ENCODE results near the gene INTS15.

Gene INTS15

GRCh38 chr7:6563936-6564770 lies 25.7 kb upstream of the INTS15 start:
- H2AFZ ChIP-seq (ENCODE audit: low read length): no peak overlapping the region
- H3K9me3 ChIP-seq (ENCODE audit: insufficient read depth, low read depth, low read length): no peaks in the 10 kb centered on the region
- H3K9me2 ChIP-seq (replicated peaks; ENCODE audit: low read depth, low read length): no peaks in the 10 kb centered on the region
- H3K4me1 ChIP-seq (ENCODE audit: insufficient read depth, low read length, poor library complexity, severe bottlenecking): no peaks in the 10 kb centered on the region
- no peaks in the 10 kb centered on the region for H3K79me2 ChIP-seq (ENCODE audit: insufficient read depth, low read length)
- H3K4me2 ChIP-seq (ENCODE audit: low read depth, low read length, poor library complexity, severe bottlenecking): no peak overlapping the region
- no peak overlapping the region for H3K4me3 ChIP-seq (ENCODE audit: low read length, poor library complexity, severe bottlenecking)
- H3K9ac ChIP-seq (ENCODE audit: low read depth, low read length, poor library complexity, severe bottlenecking): no peak overlapping the region
- no peaks in the 10 kb centered on the region for H3F3A ChIP-seq (ENCODE audit: low read depth)
- no peaks in the 10 kb centered on the region for H3K36me3 ChIP-seq (ENCODE audit: insufficient read depth, low read length)
- H3K27me3 ChIP-seq (ENCODE audit: insufficient read depth, low read length, poor library complexity, severe bottlenecking): no peaks in the 10 kb centered on the region
- TF ChIP-seq EZH2phosphoT487 (IDR thresholded peaks at IDR 0.05; ENCODE audit: borderline replicate concordance): no peak
- TF ChIP-seq, protein P1, sequence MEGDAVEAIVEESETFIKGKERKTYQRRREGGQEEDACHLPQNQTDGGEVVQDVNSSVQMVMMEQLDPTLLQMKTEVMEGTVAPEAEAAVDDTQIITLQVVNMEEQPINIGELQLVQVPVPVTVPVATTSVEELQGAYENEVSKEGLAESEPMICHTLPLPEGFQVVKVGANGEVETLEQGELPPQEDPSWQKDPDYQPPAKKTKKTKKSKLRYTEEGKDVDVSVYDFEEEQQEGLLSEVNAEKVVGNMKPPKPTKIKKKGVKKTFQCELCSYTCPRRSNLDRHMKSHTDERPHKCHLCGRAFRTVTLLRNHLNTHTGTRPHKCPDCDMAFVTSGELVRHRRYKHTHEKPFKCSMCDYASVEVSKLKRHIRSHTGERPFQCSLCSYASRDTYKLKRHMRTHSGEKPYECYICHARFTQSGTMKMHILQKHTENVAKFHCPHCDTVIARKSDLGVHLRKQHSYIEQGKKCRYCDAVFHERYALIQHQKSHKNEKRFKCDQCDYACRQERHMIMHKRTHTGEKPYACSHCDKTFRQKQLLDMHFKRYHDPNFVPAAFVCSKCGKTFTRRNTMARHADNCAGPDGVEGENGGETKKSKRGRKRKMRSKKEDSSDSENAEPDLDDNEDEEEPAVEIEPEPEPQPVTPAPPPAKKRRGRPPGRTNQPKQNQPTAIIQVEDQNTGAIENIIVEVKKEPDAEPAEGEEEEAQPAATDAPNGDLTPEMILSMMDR (conservative IDR thresholded peaks at IDR 0.05; ENCODE audit: low read length): no peak
- no peaks in the 10 kb centered on the region for H4K20me1 ChIP-seq (ENCODE audit: insufficient read depth, low read length, poor library complexity, severe bottlenecking)

DNA sequence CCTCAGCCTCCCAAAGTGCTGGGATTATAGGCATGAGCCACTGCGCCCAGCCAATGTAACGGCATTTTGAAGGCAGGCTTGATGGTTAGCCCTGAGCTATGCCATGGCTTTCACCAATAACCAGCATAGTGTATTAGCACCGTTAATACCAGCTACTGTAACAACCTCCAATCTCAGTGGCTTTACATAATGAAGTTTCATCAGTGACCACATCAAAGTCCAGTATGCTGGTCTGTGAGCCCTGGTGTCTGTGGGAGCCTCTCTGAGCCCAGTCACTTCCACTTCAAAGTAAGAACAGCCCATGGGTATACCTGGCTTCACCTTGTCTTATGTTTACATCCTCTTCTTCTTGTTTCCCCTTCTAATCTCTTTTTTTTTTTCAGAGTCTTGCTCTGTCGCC lies 24.2 kb upstream of the INTS15 start:
- Histone ChIP-seq H3K9me2 (replicated peaks; ENCODE audit: low read depth, low read length) (no peaks in the 10 kb centered on the region), H3K27me3 (ENCODE audit: insufficient read depth, low read length, poor library complexity, severe bottlenecking) (no peaks in the 10 kb centered on the region), H3K4me3 (ENCODE audit: low read length, poor library complexity, severe bottlenecking) (no peak overlapping the region), H2AFZ (ENCODE audit: low read length) (no peak overlapping the region), H4K20me1 (ENCODE audit: insufficient read depth, low read length, poor library complexity, severe bottlenecking) (no peaks in the 10 kb centered on the region), H3K9me3 (ENCODE audit: insufficient read depth, low read depth, low read length) (no peaks in the 10 kb centered on the region), H3K4me1 (ENCODE audit: insufficient read depth, low read length, poor library complexity, severe bottlenecking) (no peaks in the 10 kb centered on the region), H3K36me3 (ENCODE audit: insufficient read depth, low read length) (no peaks in the 10 kb centered on the region), H3F3A (ENCODE audit: low read depth) (no peaks in the 10 kb centered on the region), H3K79me2 (ENCODE audit: insufficient read depth, low read length) (no peaks in the 10 kb centered on the region), H3K9ac (ENCODE audit: low read depth, low read length, poor library complexity, severe bottlenecking) (no peak overlapping the region), H3K4me2 (ENCODE audit: low read depth, low read length, poor library complexity, severe bottlenecking) (no peak overlapping the region)
- TF ChIP-seq EZH2phosphoT487 (IDR thresholded peaks at IDR 0.05; ENCODE audit: borderline replicate concordance): no peak
- TF ChIP-seq, protein P1 (conservative IDR thresholded peaks at IDR 0.05; ENCODE audit: low read length): no peak

- Histone ChIP-seq H3K9ac (ENCODE audit: low read depth, low read length, poor library complexity, severe bottlenecking) (no peak overlapping the region), H3K9me2 (replicated peaks; ENCODE audit: low read depth, low read length) (no peaks in the 10 kb centered on the region), H3K4me2 (ENCODE audit: low read depth, low read length, poor library complexity, severe bottlenecking) (no peak overlapping the region), H3K79me2 (ENCODE audit: insufficient read depth, low read length) (no peaks in the 10 kb centered on the region), H4K20me1 (ENCODE audit: insufficient read depth, low read length, poor library complexity, severe bottlenecking) (no peaks in the 10 kb centered on the region), H3K27me3 (ENCODE audit: insufficient read depth, low read length, poor library complexity, severe bottlenecking) (no peaks in the 10 kb centered on the region), H3K9me3 (ENCODE audit: insufficient read depth, low read depth, low read length) (no peaks in the 10 kb centered on the region), H3F3A (ENCODE audit: low read depth) (no peaks in the 10 kb centered on the region), H3K4me3 (ENCODE audit: low read length, poor library complexity, severe bottlenecking) (no peak overlapping the region), H3K36me3 (ENCODE audit: insufficient read depth, low read length) (no peaks in the 10 kb centered on the region), H3K4me1 (ENCODE audit: insufficient read depth, low read length, poor library complexity, severe bottlenecking) (no peaks in the 10 kb centered on the region), H2AFZ (ENCODE audit: low read length) (no peak overlapping the region)
- no peak for TF ChIP-seq EZH2phosphoT487 (IDR thresholded peaks at IDR 0.05; ENCODE audit: borderline replicate concordance)
- TF ChIP-seq, protein P1 (conservative IDR thresholded peaks at IDR 0.05; ENCODE audit: low read length): no peak
Measured at GRCh38 chr7:6567886-6568285, 21.9 kb upstream of the INTS15 start.
